GM12891 (cell line): Measurements from ENCODE around the gene CCR5AS.

ENCODE experiments used
- POLR2A ChIP-seq: IDR thresholded peaks from 2 replicates; pipeline ENCODE4 v1.6.1; 2011; ENCODE audit warnings: low read depth, low read length, control low read depth
- POLR2AphosphoS5 ChIP-seq: IDR thresholded peaks from 2 replicates; pipeline ENCODE4 v1.6.1; 2011; ENCODE audit warnings: low read depth, low read length, control low read depth
- SPI1 ChIP-seq: IDR thresholded peaks from 2 replicates; pipeline ENCODE4 v1.6.1; 2011; ENCODE audit warnings: low read depth, low read length, control low read depth
- TAF1 ChIP-seq: IDR thresholded peaks from 2 replicates; pipeline ENCODE4 v1.6.1; 2011; ENCODE audit warnings: low read depth, low read length, control low read depth

DNA sequence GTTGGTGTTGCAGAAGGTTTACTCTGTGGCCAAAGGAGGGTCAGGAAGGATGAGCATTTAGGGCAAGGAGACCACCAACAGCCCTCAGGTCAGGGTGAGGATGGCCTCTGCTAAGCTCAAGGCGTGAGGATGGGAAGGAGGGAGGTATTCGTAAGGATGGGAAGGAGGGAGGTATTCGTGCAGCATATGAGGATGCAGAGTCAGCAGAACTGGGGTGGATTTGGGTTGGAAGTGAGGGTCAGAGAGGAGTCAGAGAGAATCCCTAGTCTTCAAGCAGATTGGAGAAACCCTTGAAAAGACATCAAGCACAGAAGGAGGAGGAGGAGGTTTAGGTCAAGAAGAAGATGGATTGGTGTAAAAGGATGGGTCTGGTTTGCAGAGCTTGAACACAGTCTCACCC, 32.1 kb downstream of the CCR5AS start:
- TF ChIP-seq POLR2A (no peak), POLR2AphosphoS5 (no peak), TAF1 (no peak), SPI1 (no peak)
